IMR-90 (cell line): ENCODE measurements around the gene CDC73. TPM values are rescaled to one million over a fixed set of nuclear protein-coding genes. Genes with fewer than 3 reads are reported as not detected.

Experiments used
- ATAC-seq: fragments of 200-7000 bp; cut with Tn5 transposase; 2 replicates; pipeline ENCODE4 v1.9.1; 2020; ENCODE audit warnings: low read depth, mild to moderate bottlenecking, moderate library complexity
- BruUV-seq: library from RNA; stranded (reverse); fragments of 400-500 nt; replicated peaks from 2 replicates; lab custom pipeline; 2021; lab: Mats Ljungman, UMichigan
- CTCF ChIA-PET: fragments of 300-600 bp; formaldehyde crosslinking; extraction: SDS; loops from one replicate; lab custom pipeline; 2021; ENCODE audit warnings: antibody characterized with exemption; lab: Yijun Ruan, JAX
- POLR2A ChIA-PET: fragments of 300-600 bp; sonication (Branson Sonifier 250); formaldehyde crosslinking; loops from one replicate; lab custom pipeline; 2022; ENCODE audit warnings: antibody characterized with exemption; ENCODE audit not compliant: unreplicated experiment; lab: Charles Lee
- DNase-seq: peaks from one replicate; pipeline ENCODE4 v3.0.0; 2013
- H2AFZ ChIP-seq: replicated peaks from 2 replicates; pipeline ENCODE3; 2013; ENCODE audit warnings: low read length, mild to moderate bottlenecking; ENCODE audit not compliant: poor library complexity
- H2AK5ac ChIP-seq: 2 replicates; pipeline ENCODE4 v1.6.1; 2013; ENCODE audit warnings: low read depth, low read length, inconsistent platforms
- H2AK9ac ChIP-seq: replicated peaks from 2 replicates; pipeline ENCODE3; 2013; ENCODE audit warnings: mild to moderate bottlenecking, low read depth, low read length, moderate library complexity; ENCODE audit not compliant: poor library complexity
- H2BK120ac ChIP-seq: 2 replicates; pipeline ENCODE4 v1.6.1; 2013; ENCODE audit warnings: low read depth, low read length, inconsistent platforms
- H2BK15ac ChIP-seq: 3 replicates; pipeline ENCODE4 v1.6.1; 2013; ENCODE audit warnings: low read depth, low read length, inconsistent platforms
- H2BK20ac ChIP-seq: 2 replicates; pipeline ENCODE4 v1.6.1; 2013; ENCODE audit warnings: low read depth, mild to moderate bottlenecking, inconsistent platforms, low read length, moderate library complexity
- H2BK5ac ChIP-seq: 2 replicates; pipeline ENCODE4 v1.6.1; 2013; ENCODE audit warnings: mild to moderate bottlenecking, low read depth, low read length, inconsistent platforms; ENCODE audit not compliant: poor library complexity, severe bottlenecking
- H3K14ac ChIP-seq: replicated peaks from 2 replicates; pipeline ENCODE4 v1.6.1; 2013; ENCODE audit warnings: low read depth, low read length, inconsistent platforms
- H3K18ac ChIP-seq: 2 replicates; pipeline ENCODE4 v1.6.1; 2013; ENCODE audit warnings: low read depth, low read length, control low read depth
- H3K23ac ChIP-seq: 2 replicates; pipeline ENCODE4 v1.6.1; 2013; ENCODE audit warnings: low read depth, low read length, inconsistent platforms
- H3K27ac ChIP-seq: 2 replicates; pipeline ENCODE4 v1.5.1; 2013; ENCODE audit warnings: mild to moderate bottlenecking, control low read depth, low read length; ENCODE audit not compliant: insufficient read depth
- H3K27me3 ChIP-seq: 2 replicates; pipeline ENCODE4 v1.6.1; 2013; ENCODE audit warnings: low read length; ENCODE audit not compliant: control insufficient read depth, insufficient read depth
- H3K36me3 ChIP-seq: 2 replicates; pipeline ENCODE4 v1.6.1; 2013; ENCODE audit warnings: low read length, mixed read lengths; ENCODE audit not compliant: control insufficient read depth, insufficient read depth
- H3K4ac ChIP-seq: 2 replicates; pipeline ENCODE4 v1.6.1; 2013; ENCODE audit warnings: low read depth, low read length, inconsistent platforms
- H3K4me1 ChIP-seq: 2 replicates; pipeline ENCODE4 v1.6.1; 2013; ENCODE audit warnings: low read length, mixed read lengths; ENCODE audit not compliant: control insufficient read depth, insufficient read depth
- H3K4me2 ChIP-seq: 2 replicates; pipeline ENCODE4 v1.6.1; 2013; ENCODE audit warnings: low read depth, mild to moderate bottlenecking, control low read depth, low read length, moderate library complexity
- H3K4me3 ChIP-seq: 2 replicates; pipeline ENCODE4 v1.5.1; 2013; ENCODE audit warnings: low read depth, mild to moderate bottlenecking, control low read depth, low read length, moderate library complexity; ENCODE audit not compliant: insufficient read depth
- H3K56ac ChIP-seq: 2 replicates; pipeline ENCODE4 v1.6.1; 2013; ENCODE audit warnings: low read length, inconsistent platforms; ENCODE audit not compliant: insufficient read depth; ENCODE audit errors: extremely low read depth
- H3K79me1 ChIP-seq, 2 experiments: 2 replicates each; pipeline ENCODE4 v1.6.1; 2013; ENCODE audit warnings: low read length in 2 of 2, inconsistent platforms in 1 of 2, low read depth in 1 of 2
- H3K9ac ChIP-seq: 2 replicates; pipeline ENCODE4 v1.6.1; 2013; ENCODE audit warnings: low read depth, low read length, control low read depth
- H3K9me1 ChIP-seq: 2 replicates; pipeline ENCODE4 v1.6.1; 2013; ENCODE audit warnings: low read length, inconsistent platforms; ENCODE audit not compliant: insufficient read depth
- H3K9me3 ChIP-seq: 2 replicates; pipeline ENCODE4 v1.6.1; 2013; ENCODE audit warnings: low read length; ENCODE audit not compliant: control insufficient read depth, insufficient read depth
- H4K20me1 ChIP-seq: 2 replicates; pipeline ENCODE4 v1.6.1; 2013; ENCODE audit warnings: low read length, inconsistent platforms; ENCODE audit not compliant: insufficient read depth
- H4K5ac ChIP-seq: 2 replicates; pipeline ENCODE4 v1.6.1; 2013; ENCODE audit warnings: mild to moderate bottlenecking, low read depth, low read length, control low read depth
- H4K8ac ChIP-seq, 2 experiments: 2 replicates each; pipeline ENCODE4 v1.6.1; 2013; ENCODE audit warnings: low read depth in 2 of 2, low read length in 2 of 2, control low read depth in 1 of 2, inconsistent platforms in 1 of 2
- H4K91ac ChIP-seq: 2 replicates; pipeline ENCODE4 v1.6.1; 2013; ENCODE audit warnings: low read depth, low read length, inconsistent platforms; ENCODE audit not compliant: insufficient read depth
- BHLHE40 ChIP-seq: fragments of 150-350 bp; IDR thresholded peaks from 2 replicates; pipeline ENCODE4 v1.6.1; 2016; ENCODE audit warnings: mild to moderate bottlenecking, low read depth, low read length
- CEBPB ChIP-seq: IDR thresholded peaks from 2 replicates; pipeline ENCODE4 v1.6.1; 2012; ENCODE audit warnings: low read depth, low read length, improper control_type of control experiment
- CHD1 ChIP-seq: IDR thresholded peaks from 2 replicates; pipeline ENCODE4 v1.6.1; 2012; ENCODE audit warnings: low read depth, low read length, improper control_type of control experiment
- FOS ChIP-seq: fragments of 150-350 bp; IDR thresholded peaks from 2 replicates; pipeline ENCODE4 v1.6.1; 2016; ENCODE audit warnings: low read depth, low read length
- MAFK ChIP-seq: IDR thresholded peaks from 2 replicates; pipeline ENCODE4 v1.6.1; 2012; ENCODE audit warnings: low read depth, low read length, improper control_type of control experiment
- MAZ ChIP-seq: IDR thresholded peaks from 2 replicates; pipeline ENCODE4 v1.6.1; 2012; ENCODE audit warnings: low read depth, mild to moderate bottlenecking, low read length, improper control_type of control experiment, moderate library complexity, borderline replicate concordance
- MXI1 ChIP-seq: IDR thresholded peaks from 2 replicates; pipeline ENCODE4 v1.6.1; 2012; ENCODE audit warnings: low read depth, mild to moderate bottlenecking, low read length, moderate library complexity, borderline replicate concordance
- NFE2L2 ChIP-seq: fragments of 150-350 bp; IDR thresholded peaks from 2 replicates; pipeline ENCODE4 v1.6.1; 2016; ENCODE audit warnings: low read depth, mild to moderate bottlenecking, low read length
- POLR2A ChIP-seq: IDR thresholded peaks from 2 replicates; pipeline ENCODE4 v1.6.1; 2012; ENCODE audit warnings: mild to moderate bottlenecking, low read depth, low read length
- RAD21 ChIP-seq: IDR thresholded peaks from 2 replicates; pipeline ENCODE4 v1.6.1; 2012; ENCODE audit warnings: low read length, improper control_type of control experiment
- RCOR1 ChIP-seq: IDR thresholded peaks from 2 replicates; pipeline ENCODE4 v1.6.1; 2012; ENCODE audit warnings: mild to moderate bottlenecking, low read length, improper control_type of control experiment; ENCODE audit not compliant: insufficient replicate concordance
- RFX5 ChIP-seq: IDR thresholded peaks from 2 replicates; pipeline ENCODE4 v1.8.0; 2012; ENCODE audit warnings: low read depth, mild to moderate bottlenecking, low read length, moderate library complexity
- SMC3 ChIP-seq: fragments of 150-350 bp; IDR thresholded peaks from 2 replicates; pipeline ENCODE4 v1.6.1; 2016; ENCODE audit warnings: low read depth, mild to moderate bottlenecking, antibody characterized with exemption, low read length, moderate library complexity
- WGBS, 2 experiments: methylation state at CpG; one replicate each; pipeline versions ENCODE4 v1.1.5 to v1.1.7; 2013; ENCODE audit warnings: missing lambda C conversion rate in 2 of 2; ENCODE audit not compliant: insufficient read length in 1 of 2; ENCODE audit errors: extremely low coverage in 2 of 2; 5-methylcytosine and 5-hydroxymethylcytosine counted together
- dilution Hi-C: fragments of 300-500 bp; cut with HindIII; formaldehyde crosslinking; loops from one replicate; pipeline ENCODE4 v1.14.3; 2018; ENCODE audit warnings: low sequenced_read_pairs; ENCODE audit not compliant: unreplicated experiment
- in situ Hi-C: fragments of 300-500 bp; cut with MboI; formaldehyde crosslinking; loops from 3 replicates; pipeline ENCODE4 v1.14.3; 2019; ENCODE audit warnings: low sequenced_read_pairs, inconsistent platforms, mixed read lengths
- intact Hi-C: fragments of 100-400 bp; cut with micrococcal nuclease; formaldehyde crosslinking; loops from 2 replicates; pipeline ENCODE4 v1.10.0; 2022
- polyA plus RNA-seq, 3 experiments: library from polyadenylated mRNA; depleted of rRNA; stranded (reverse); fragments of >200 nt; gene quantifications; 2 replicates each; pipeline ENCODE4 v1.2.3, GENCODE V29; 2012; ENCODE audit warnings: low replicate concordance in 1 of 3
- total RNA-seq: library from RNA; depleted of rRNA; stranded (reverse); fragments of >200 nt; gene quantifications from 2 replicates; pipeline ENCODE4 v1.2.3, GENCODE V29; 2012
- TF ChIP-seq, protein P1 (sequence below): fragments of 150-350 bp; IDR thresholded peaks from 2 replicates; pipeline ENCODE4 v1.6.1; 2017; ENCODE audit warnings: mild to moderate bottlenecking, antibody characterized with exemption, low read length, low read depth
- TF ChIP-seq, protein P2 (sequence below): fragments of 150-350 bp; IDR thresholded peaks from 2 replicates; pipeline ENCODE4 v1.6.1; 2016; ENCODE audit warnings: low read depth, mild to moderate bottlenecking, low read length, moderate library complexity, borderline replicate concordance
- TF ChIP-seq, protein P3 (sequence below): conservative IDR thresholded peaks from 2 replicates; pipeline ENCODE4 v1.5.1; 2012; ENCODE audit warnings: mild to moderate bottlenecking, low read depth, low read length, improper control_type of control experiment

CDC73 gene
- total and polyA plus RNA-seq, 2 of the 4 experiments (the other 2 are of a cell fraction): 22.1 to 29.6 TPM

DNA sequence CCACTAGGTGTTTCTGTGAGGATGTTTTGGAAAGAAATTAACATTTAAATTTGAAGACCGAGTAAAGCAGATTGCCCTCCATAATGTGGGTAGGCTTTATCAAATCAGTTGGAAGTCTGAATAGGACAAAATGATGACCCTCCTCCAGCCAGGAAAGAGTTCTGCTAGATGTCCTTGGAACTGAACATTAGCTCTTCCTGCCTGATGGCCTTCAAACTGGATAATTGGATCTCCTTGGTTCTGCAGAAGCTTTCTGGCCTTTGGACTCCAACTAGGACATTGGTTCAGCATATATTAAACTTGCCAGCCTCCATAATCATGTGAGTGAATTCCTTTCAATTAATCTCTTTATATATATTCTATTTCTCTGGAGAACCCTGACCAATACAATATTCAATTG lies 12.2 kb upstream of the CDC73 start:
- CTCF ChIA-PET: no interaction called here

More for the DNA sequence above, 12.2 kb upstream of the CDC73 start:
- Histone ChIP-seq H3K4me2 (no peak overlapping the region), H2BK15ac (0 out of 3 replicates have a peak overlapping the region, but pooled peaks have one; percentile 81), H4K91ac (no peak overlapping the region), H3K4me3 (no peak overlapping the region), H2AFZ (no peak overlapping the region), H3K9ac (no peak overlapping the region), H2BK20ac (no peak overlapping the region), H3K14ac (no peak overlapping the region), H2AK9ac (no peak overlapping the region), H3K79me1 (peaks cover 0 to 3% of the 10 kb centered on the region in 2 experiments; a peak in 2 of 4 replicates), H3K4me1 (peaks cover 7% of the 10 kb centered on the region), H4K5ac (no peak overlapping the region), H2BK5ac (no peak overlapping the region), H4K20me1 (0 out of 2 replicates have a peak, but pooled peaks cover 1% of the 10 kb centered on the region), H3K9me3 (no peaks in the 10 kb centered on the region), H4K8ac (no peak overlapping the region), H3K18ac (no peak overlapping the region), H3K23ac (no peak overlapping the region), H2BK120ac (no peak overlapping the region), H3K4ac (peak overlapping the region; percentile 18; the same call in 1 of the 2 replicates), H3K56ac (no peak overlapping the region), H3K27me3 (no peaks in the 10 kb centered on the region), H3K36me3 (no peaks in the 10 kb centered on the region), H3K9me1 (peaks cover 9% of the 10 kb centered on the region), H3K27ac (no peak overlapping the region), H2AK5ac (no peak overlapping the region)
- intact Hi-C loops: no loop called here
- no peak for ATAC-seq
- TF ChIP-seq, protein P1, sequence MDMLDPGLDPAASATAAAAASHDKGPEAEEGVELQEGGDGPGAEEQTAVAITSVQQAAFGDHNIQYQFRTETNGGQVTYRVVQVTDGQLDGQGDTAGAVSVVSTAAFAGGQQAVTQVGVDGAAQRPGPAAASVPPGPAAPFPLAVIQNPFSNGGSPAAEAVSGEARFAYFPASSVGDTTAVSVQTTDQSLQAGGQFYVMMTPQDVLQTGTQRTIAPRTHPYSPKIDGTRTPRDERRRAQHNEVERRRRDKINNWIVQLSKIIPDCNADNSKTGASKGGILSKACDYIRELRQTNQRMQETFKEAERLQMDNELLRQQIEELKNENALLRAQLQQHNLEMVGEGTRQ: no peak
- TF ChIP-seq SMC3 (no peak), MAZ (no peak), BHLHE40 (no peak), POLR2A (no peak), CHD1 (no peak), MXI1 (no peak), MAFK (no peak), NFE2L2 (no peak), CEBPB (no peak), RFX5 (no peak), FOS (no peak), RCOR1 (no peak), RAD21 (no peak)
- TF ChIP-seq, protein P2, sequence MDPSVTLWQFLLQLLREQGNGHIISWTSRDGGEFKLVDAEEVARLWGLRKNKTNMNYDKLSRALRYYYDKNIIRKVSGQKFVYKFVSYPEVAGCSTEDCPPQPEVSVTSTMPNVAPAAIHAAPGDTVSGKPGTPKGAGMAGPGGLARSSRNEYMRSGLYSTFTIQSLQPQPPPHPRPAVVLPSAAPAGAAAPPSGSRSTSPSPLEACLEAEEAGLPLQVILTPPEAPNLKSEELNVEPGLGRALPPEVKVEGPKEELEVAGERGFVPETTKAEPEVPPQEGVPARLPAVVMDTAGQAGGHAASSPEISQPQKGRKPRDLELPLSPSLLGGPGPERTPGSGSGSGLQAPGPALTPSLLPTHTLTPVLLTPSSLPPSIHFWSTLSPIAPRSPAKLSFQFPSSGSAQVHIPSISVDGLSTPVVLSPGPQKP: no peak
- TF ChIP-seq, protein P3, sequence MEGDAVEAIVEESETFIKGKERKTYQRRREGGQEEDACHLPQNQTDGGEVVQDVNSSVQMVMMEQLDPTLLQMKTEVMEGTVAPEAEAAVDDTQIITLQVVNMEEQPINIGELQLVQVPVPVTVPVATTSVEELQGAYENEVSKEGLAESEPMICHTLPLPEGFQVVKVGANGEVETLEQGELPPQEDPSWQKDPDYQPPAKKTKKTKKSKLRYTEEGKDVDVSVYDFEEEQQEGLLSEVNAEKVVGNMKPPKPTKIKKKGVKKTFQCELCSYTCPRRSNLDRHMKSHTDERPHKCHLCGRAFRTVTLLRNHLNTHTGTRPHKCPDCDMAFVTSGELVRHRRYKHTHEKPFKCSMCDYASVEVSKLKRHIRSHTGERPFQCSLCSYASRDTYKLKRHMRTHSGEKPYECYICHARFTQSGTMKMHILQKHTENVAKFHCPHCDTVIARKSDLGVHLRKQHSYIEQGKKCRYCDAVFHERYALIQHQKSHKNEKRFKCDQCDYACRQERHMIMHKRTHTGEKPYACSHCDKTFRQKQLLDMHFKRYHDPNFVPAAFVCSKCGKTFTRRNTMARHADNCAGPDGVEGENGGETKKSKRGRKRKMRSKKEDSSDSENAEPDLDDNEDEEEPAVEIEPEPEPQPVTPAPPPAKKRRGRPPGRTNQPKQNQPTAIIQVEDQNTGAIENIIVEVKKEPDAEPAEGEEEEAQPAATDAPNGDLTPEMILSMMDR: no peak
- no TSS peak for BruUV-seq
- DNase-seq: no peak
- WGBS, 2 experiments: no CpG with 5 or more reads among the region's 1 CpG
- dilution Hi-C loops: no loop called here
- POLR2A ChIA-PET: no interaction called here
- in situ Hi-C loops: loop anchor here (10.0 kb wide), 1 partner anchor 635 kb away; no protein-coding TSS in a partner anchor
